ENCODE data around the gene TEX2. TPM values are rescaled to one million over a fixed set of nuclear protein-coding genes. Genes with fewer than 3 reads are reported as not detected.

TEX2 gene
- total RNA-seq, 4 donors from 2014 or later: 26.8 to 51.7 (median 44.9) TPM

- H3K9me3 ChIP-seq: no peaks in the 10 kb centered on the region
- no peak for TF ChIP-seq POLR2A (IDR thresholded peaks at IDR 0.05)
- TF ChIP-seq, protein P1, sequence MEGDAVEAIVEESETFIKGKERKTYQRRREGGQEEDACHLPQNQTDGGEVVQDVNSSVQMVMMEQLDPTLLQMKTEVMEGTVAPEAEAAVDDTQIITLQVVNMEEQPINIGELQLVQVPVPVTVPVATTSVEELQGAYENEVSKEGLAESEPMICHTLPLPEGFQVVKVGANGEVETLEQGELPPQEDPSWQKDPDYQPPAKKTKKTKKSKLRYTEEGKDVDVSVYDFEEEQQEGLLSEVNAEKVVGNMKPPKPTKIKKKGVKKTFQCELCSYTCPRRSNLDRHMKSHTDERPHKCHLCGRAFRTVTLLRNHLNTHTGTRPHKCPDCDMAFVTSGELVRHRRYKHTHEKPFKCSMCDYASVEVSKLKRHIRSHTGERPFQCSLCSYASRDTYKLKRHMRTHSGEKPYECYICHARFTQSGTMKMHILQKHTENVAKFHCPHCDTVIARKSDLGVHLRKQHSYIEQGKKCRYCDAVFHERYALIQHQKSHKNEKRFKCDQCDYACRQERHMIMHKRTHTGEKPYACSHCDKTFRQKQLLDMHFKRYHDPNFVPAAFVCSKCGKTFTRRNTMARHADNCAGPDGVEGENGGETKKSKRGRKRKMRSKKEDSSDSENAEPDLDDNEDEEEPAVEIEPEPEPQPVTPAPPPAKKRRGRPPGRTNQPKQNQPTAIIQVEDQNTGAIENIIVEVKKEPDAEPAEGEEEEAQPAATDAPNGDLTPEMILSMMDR (IDR thresholded peaks at IDR 0.05): no peak
- DNase-seq: no peak
- no peak overlapping the region for H3K27ac ChIP-seq
- H3K4me1 ChIP-seq: peaks cover 0 to 21% (median 0%) of the 10 kb centered on the region in 4 donors
- no peak overlapping the region for H3K4me3 ChIP-seq
- no peaks in the 10 kb centered on the region for H3K27me3 ChIP-seq
- no peaks in the 10 kb centered on the region for H3K36me3 ChIP-seq
These were observed 62.7 kb downstream of the TEX2 start for GRCh38 chr17:64200080-64201032.

DNA sequence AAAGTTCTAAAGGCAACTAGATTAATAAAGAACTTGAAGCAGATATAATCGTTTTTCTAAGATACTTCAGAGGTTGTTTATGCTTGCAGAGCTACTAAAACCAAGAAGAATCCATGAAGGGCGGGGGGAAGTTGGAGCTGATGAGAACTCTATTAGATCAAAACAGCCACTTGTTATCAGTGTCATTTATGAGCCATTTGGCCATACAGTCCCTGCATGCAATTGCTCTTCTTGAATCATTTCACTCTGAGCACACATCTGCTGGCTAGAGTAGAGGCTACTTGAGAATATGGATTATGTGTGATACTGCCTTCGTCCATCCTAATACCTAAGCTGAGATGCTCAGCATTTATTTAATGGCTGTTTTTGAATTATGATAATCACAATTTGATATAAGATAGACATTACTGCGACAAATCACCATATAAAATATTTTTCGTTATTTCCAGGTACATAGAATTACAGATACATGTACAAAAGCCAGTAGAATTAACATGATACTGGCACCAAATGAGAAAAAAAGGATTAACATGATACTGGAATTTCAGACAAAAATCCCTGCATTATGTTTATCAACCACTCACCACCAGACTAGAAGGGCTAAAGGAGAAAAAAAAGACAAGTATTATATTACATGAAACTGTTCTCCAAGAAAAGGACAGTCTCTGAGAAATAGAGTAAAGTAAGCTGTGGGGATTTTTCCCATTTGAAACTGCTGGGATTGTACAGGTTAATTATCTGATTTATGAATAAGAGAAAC, 64.5 kb downstream of the TEX2 start:
- Histone ChIP-seq H3K36me3 (no peaks in the 10 kb centered on the region), H3K4me3 (no peak overlapping the region), H3K27ac (no peak overlapping the region), H3K27me3 (no peaks in the 10 kb centered on the region), H3K9me3 (no peaks in the 10 kb centered on the region), H3K4me1 (peaks cover 0 to 21% (median 0%) of the 10 kb centered on the region in 4 donors)
- no peak for DNase-seq
- TF ChIP-seq POLR2A (IDR thresholded peaks at IDR 0.05): no peak
- TF ChIP-seq, protein P1 (IDR thresholded peaks at IDR 0.05): no peak

DNA sequence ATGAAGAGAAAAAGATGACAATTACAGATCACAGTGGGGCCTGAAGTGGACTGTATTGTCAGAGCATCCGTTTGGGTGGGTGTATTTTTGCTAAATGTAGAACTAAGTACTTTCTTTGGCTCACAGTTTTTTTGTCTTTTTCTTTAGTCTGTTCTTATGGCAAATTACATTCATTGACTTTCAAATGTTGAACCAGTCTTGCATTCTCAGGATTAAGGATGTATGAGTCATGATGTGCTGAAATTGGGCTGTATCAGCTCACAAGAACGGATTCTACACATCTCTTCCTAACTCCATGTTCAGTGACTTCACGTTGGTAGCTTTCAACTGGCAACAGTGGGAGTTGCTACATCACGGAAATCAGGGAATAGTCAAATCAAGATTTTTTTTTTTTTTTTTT, 66.5 kb downstream of the TEX2 start:
- no peak for DNase-seq
- H3K4me1 ChIP-seq: peaks cover 0 to 14% (median 0%) of the 10 kb centered on the region in 4 donors
- H3K27me3 ChIP-seq: no peaks in the 10 kb centered on the region
- no peak overlapping the region for H3K4me3 ChIP-seq
- no peak for TF ChIP-seq POLR2A (IDR thresholded peaks at IDR 0.05)
- TF ChIP-seq, protein P1 (IDR thresholded peaks at IDR 0.05): no peak
- H3K27ac ChIP-seq: no peak overlapping the region
- H3K36me3 ChIP-seq: peaks cover 0 to 11% (median 0%) of the 10 kb centered on the region in 3 donors
- no peaks in the 10 kb centered on the region for H3K9me3 ChIP-seq

- no peak for DNase-seq
- Histone ChIP-seq H3K27me3 (no peaks in the 10 kb centered on the region), H3K36me3 (peaks cover 0 to 11% (median 0%) of the 10 kb centered on the region in 3 donors), H3K4me3 (no peak overlapping the region), H3K9me3 (no peaks in the 10 kb centered on the region), H3K27ac (no peak overlapping the region), H3K4me1 (no peaks in the 10 kb centered on the region)
- TF ChIP-seq POLR2A (IDR thresholded peaks at IDR 0.05): no peak
- TF ChIP-seq, protein P1 (IDR thresholded peaks at IDR 0.05): no peak
These were observed 69.5 kb downstream of the TEX2 start for GRCh38 chr17:64193561-64193960.

DNA sequence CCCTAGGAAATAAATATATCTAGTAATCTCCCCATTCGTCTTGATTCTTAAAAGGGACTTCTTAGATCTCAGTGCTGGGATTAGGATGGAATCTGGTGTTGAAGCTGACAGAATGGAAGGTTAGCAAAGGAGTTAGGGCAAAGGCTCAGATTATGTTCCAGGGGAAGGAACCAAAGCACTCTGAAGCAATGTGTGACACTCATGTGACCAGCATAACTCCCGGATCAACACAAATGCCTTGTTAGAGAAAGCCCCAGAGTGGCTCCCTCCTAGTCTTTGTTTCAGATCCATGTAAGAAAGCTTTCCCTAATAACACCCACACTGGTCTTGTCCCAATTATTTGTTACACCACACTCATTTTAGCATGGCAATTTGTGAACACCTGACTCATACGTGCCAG, 70.5 kb downstream of the TEX2 start:
- Histone ChIP-seq H3K4me3 (no peak overlapping the region), H3K27me3 (no peaks in the 10 kb centered on the region), H3K9me3 (no peaks in the 10 kb centered on the region), H3K36me3 (peaks cover 0 to 16% (median 0%) of the 10 kb centered on the region in 3 donors), H3K4me1 (peaks cover 0 to 3% (median 0%) of the 10 kb centered on the region in 4 donors), H3K27ac (no peak overlapping the region)
- TF ChIP-seq POLR2A (IDR thresholded peaks at IDR 0.05): no peak
- TF ChIP-seq, protein P1 (IDR thresholded peaks at IDR 0.05): no peak
- DNase-seq: no peak

All from Peyer's patch (tissue), 4 donors.